ENCODE results near the gene MAPRE2.

DNA sequence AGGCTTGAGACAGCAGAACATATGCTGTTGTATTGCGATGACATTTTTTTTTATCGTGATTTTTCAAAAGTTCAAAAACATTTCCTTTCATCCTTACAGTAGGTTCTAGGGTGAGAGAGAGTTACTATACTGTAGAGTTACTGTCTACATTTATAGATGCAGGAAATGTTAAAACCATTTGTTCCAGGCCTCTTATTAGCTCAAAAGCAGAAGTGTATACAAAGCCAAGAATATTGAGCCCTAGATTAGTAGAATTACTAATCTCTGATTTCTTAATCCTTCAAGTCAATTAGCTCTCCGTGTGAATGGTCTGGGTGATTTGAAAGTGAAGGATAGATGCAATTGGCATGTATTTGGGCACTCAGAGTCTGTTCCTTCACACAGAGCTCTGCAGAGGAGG, 73.1 kb downstream of the MAPRE2 start:
- TF ChIP-seq TAF15 (IDR thresholded peaks at IDR 0.05; ENCODE audit: low read depth, low read length, poor library complexity, severe bottlenecking) (no peak), EP300 (IDR thresholded peaks at IDR 0.05; ENCODE audit: low read depth in 2 of 2, low read length in 2 of 2) (no peak), EP300 (CRISPR knock-in tag; IDR thresholded peaks at IDR 0.05; ENCODE audit: borderline replicate concordance) (no peak), ZNF660 (CRISPR knock-in tag; IDR thresholded peaks at IDR 0.05; ENCODE audit: borderline replicate concordance, low read depth) (no peak), EZH2 (conservative IDR thresholded peaks at IDR 0.05; ENCODE audit: low read depth, low read length) (no peak), ZBTB7A (CRISPR knock-in tag; IDR thresholded peaks at IDR 0.05) (no peak), ZNF644 (CRISPR knock-in tag; IDR thresholded peaks at IDR 0.05; ENCODE audit: low read depth) (no peak)
- TF ChIP-seq, protein P1, sequence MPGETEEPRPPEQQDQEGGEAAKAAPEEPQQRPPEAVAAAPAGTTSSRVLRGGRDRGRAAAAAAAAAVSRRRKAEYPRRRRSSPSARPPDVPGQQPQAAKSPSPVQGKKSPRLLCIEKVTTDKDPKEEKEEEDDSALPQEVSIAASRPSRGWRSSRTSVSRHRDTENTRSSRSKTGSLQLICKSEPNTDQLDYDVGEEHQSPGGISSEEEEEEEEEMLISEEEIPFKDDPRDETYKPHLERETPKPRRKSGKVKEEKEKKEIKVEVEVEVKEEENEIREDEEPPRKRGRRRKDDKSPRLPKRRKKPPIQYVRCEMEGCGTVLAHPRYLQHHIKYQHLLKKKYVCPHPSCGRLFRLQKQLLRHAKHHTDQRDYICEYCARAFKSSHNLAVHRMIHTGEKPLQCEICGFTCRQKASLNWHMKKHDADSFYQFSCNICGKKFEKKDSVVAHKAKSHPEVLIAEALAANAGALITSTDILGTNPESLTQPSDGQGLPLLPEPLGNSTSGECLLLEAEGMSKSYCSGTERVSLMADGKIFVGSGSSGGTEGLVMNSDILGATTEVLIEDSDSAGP (CRISPR knock-in tag; IDR thresholded peaks at IDR 0.05; ENCODE audit: borderline replicate concordance) = no peak

All from HepG2 (cell line).